T-helper 1 cell treated with Interleukin-12 subunit alpha and Interleukin-12 subunit beta and Interleukin-4 antibody, amounts not matched to agents 30 ng/mL and 1 ng/mL, for 36 hours (primary cell): Measurements from ENCODE around the gene ITPRIPL1. TPM values are rescaled to one million over a fixed set of nuclear protein-coding genes. Genes with fewer than 3 reads are reported as not detected.

Experiments
- intact Hi-C: fragments of 100-400 bp; cut with micrococcal nuclease; formaldehyde crosslinking; loops from one replicate; pipeline ENCODE4 v1.15.1; 2024
- total RNA-seq: library from RNA; stranded (reverse); gene quantifications from 2 replicates; pipeline ENCODE4 v1.2.3, GENCODE V29; 2022

The ITPRIPL1 gene
- total RNA-seq, 1 donor from 2014 or later = 40.8 TPM

GRCh38 chr2:96353032-96353561 lies 28.0 kb downstream of the ITPRIPL1 start:
- intact Hi-C loops = no loop called here

GRCh38 chr2:96353606-96354101 lies 28.5 kb downstream of the ITPRIPL1 start:
- intact Hi-C loops = no loop called here

GRCh38 chr2:96354492-96354891 lies 29.4 kb downstream of the ITPRIPL1 start:
- intact Hi-C loops = no loop called here

GRCh38 chr2:96356889-96357288 lies 31.8 kb downstream of the ITPRIPL1 start:
- intact Hi-C loops = no loop called here

- intact Hi-C loops = loop anchor here (1.0 kb wide), 1 partner anchor 149 kb away; no protein-coding TSS in a partner anchor
These were observed 34.2 kb downstream of the ITPRIPL1 start for GRCh38 chr2:96359310-96359709.

GRCh38 chr2:96359866-96360265 lies 34.7 kb downstream of the ITPRIPL1 start:
- intact Hi-C loops = loop anchor here (1.0 kb wide), 1 partner anchor 148 kb away; no protein-coding TSS in a partner anchor

GRCh38 chr2:96361751-96362150 lies 36.6 kb downstream of the ITPRIPL1 start:
- intact Hi-C loops = no loop called here

GRCh38 chr2:96369186-96369585 lies 44.1 kb downstream of the ITPRIPL1 start:
- intact Hi-C loops = no loop called here

- intact Hi-C loops = no loop called here
These were observed 49.3 kb downstream of the ITPRIPL1 start for GRCh38 chr2:96374211-96374951.

Other genes with a start within 250 kb of the ITPRIPL1 start
- 0.05 and 0.07 TPM in 2 replicates for gene ADRA2B, start 208.7 kb upstream of the ITPRIPL1 start, total RNA-seq
- 1.1 TPM in 1 of 2 replicates, not detected in the other for gene ASTL, start 186.8 kb upstream of the ITPRIPL1 start, total RNA-seq
- gene DUSP2, start 179.9 kb upstream of the ITPRIPL1 start, total RNA-seq = 71.0 and 74.7 TPM in 2 replicates
- 124 and 136 TPM in 2 replicates for gene STARD7, start 116.5 kb upstream of the ITPRIPL1 start, total RNA-seq
- 42.8 and 43.1 TPM in 2 replicates for gene TMEM127, start 59.3 kb upstream of the ITPRIPL1 start, total RNA-seq
- 84.7 and 87.0 TPM in 2 replicates for gene CIAO1, start 59.1 kb upstream of the ITPRIPL1 start, total RNA-seq
- 186 and 187 TPM in 2 replicates for gene SNRNP200, start 19.8 kb upstream of the ITPRIPL1 start, total RNA-seq
- gene NCAPH, start 10.4 kb downstream of the ITPRIPL1 start, total RNA-seq = 49.7 and 55.6 TPM in 2 replicates
- 1.2 and 1.7 TPM in 2 replicates for gene NEURL3, start 180.0 kb downstream of the ITPRIPL1 start, total RNA-seq
- gene ARID5A, start 211.4 kb downstream of the ITPRIPL1 start, total RNA-seq = 225 and 227 TPM in 2 replicates